Spleen (tissue), 11 donors: ENCODE data around the gene SLC30A10. TPM values are rescaled to one million over a fixed set of nuclear protein-coding genes. Genes with fewer than 3 reads are reported as not detected.
"Not testable (repeated sequence)": the region's sequence is repeated elsewhere in the genome, so short reads cannot be mapped to it uniquely, and the experiment has no call there.

Experiments used
- DNase-seq: peaks from one replicate; pipeline ENCODE4 v3.0.0-alpha.2; 2020
- H3K27ac ChIP-seq, 8 donors: fragments of 200-600 bp; sonication (generic) in 7 of 8; 1 replicate in 4 of 8; 2 replicates in 4 of 8; pipeline versions ENCODE4 v1.5.0 to v1.8.0; 2016 to 2021; ENCODE audit warnings: inconsistent platforms in 4 of 8, mild to moderate bottlenecking in 4 of 8, moderate library complexity in 1 of 8
- H3K27me3 ChIP-seq, 7 donors: fragments of 200-600 bp; sonication (generic) in 6 of 7; replicated peaks in 1 of 7; 1 replicate in 4 of 7; 2 replicates in 3 of 7; pipeline versions ENCODE4 v1.5.0 to v1.8.0; 2016 to 2021; ENCODE audit warnings: inconsistent platforms in 3 of 7, mild to moderate bottlenecking in 1 of 7
- H3K36me3 ChIP-seq, 6 donors: fragments of 200-600 bp; sonication (generic) in 5 of 6; 1 replicate in 4 of 6; 2 replicates in 2 of 6; pipeline versions ENCODE4 v1.5.0 to v1.8.0; 2016 to 2021; ENCODE audit warnings: inconsistent platforms in 2 of 6
- H3K4me1 ChIP-seq, 6 donors: fragments of 200-600 bp; sonication (generic) in 5 of 6; 1 replicate in 3 of 6; 2 replicates in 3 of 6; pipeline versions ENCODE4 v1.5.0 to v1.8.0; 2016 to 2021; ENCODE audit warnings: inconsistent platforms in 3 of 6
- H3K4me3 ChIP-seq, 8 donors: fragments of 200-600 bp; sonication (generic) in 7 of 8; 1 replicate in 4 of 8; 2 replicates in 4 of 8; pipeline versions ENCODE4 v1.5.0 to v1.8.0; 2016 to 2021; ENCODE audit warnings: inconsistent platforms in 4 of 8, mild to moderate bottlenecking in 4 of 8, moderate library complexity in 2 of 8
- H3K9me3 ChIP-seq, 8 donors: fragments of 200-600 bp; sonication (generic) in 7 of 8; 1 replicate in 4 of 8; 2 replicates in 4 of 8; pipeline versions ENCODE4 v1.5.0 to v1.8.0; 2016 to 2021; ENCODE audit warnings: inconsistent platforms in 4 of 8
- CTCF ChIP-seq, 11 experiments: fragments of 200-600 bp in 7 of 11; fragments of 450-650 bp in 4 of 11; sonication (generic) in 4 of 11; IDR thresholded peaks in 8 of 11; conservative IDR thresholded peaks in 3 of 11; 1 replicate in 7 of 11; 2 replicates in 4 of 11; pipeline versions ENCODE4 v1.4.0 to v1.8.0; 2016 to 2021; ENCODE audit warnings: antibody characterized with exemption in 11 of 11, inconsistent platforms in 4 of 11, mild to moderate bottlenecking in 1 of 11
- POLR2A ChIP-seq, 3 donors: fragments of 450-650 bp; IDR thresholded peaks; one replicate each; pipeline ENCODE4 v1.5.1; 2017; ENCODE audit warnings: antibody characterized with exemption in 3 of 3, mild to moderate bottlenecking in 1 of 3
- POLR2AphosphoS5 ChIP-seq, 3 donors: sonication (generic); formaldehyde crosslinking; IDR thresholded peaks; one replicate each; pipeline ENCODE4 v1.5.1; 2017; ENCODE audit warnings: antibody characterized with exemption in 3 of 3
- WGBS, 5 donors: extraction: QIAGEN DNeasy Blood & Tissue Kit in 3 of 5; methylation state at CpG; one replicate each; pipeline versions ENCODE4 v1.1.5 to v1.1.7; 2013 to 2018; 5-methylcytosine and 5-hydroxymethylcytosine counted together
- intact Hi-C: fragments of 100-400 bp; cut with DNase I; formaldehyde crosslinking; loops from one replicate; pipeline ENCODE4 v1.15.0; 2023; ENCODE audit warnings: low total_unique reads
- polyA plus RNA-seq, 3 donors: library from polyadenylated mRNA; stranded (reverse); fragments of 200-250 nt; gene quantifications; one replicate each; pipeline ENCODE4 v1.2.1, GENCODE V29; 2013
- small RNA-seq, 4 donors: library from RNA; depleted of rRNA; stranded (forward); fragments of <200 nt; gene quantifications; one replicate each; pipeline ENCODE3, GENCODE V24; 2016
- total RNA-seq, 7 donors: library from RNA; depleted of rRNA in 3 of 7; stranded (reverse); fragments of >200 nt in 3 of 7; fragmentation: NEBNext Ultra II Directional in 4 of 7; extraction: Animal tissue kit (Norgen Biotek cat#: 25700) in 4 of 7; gene quantifications; one replicate each; pipeline versions ENCODE4 v1.1.0 to v1.2.1, GENCODE V29; 2016 to 2021
- donor health status: healthy with polysubstance abuse.
- donor health status: DM: no; HTN: no; CAD: no; lungs with moderate emphysema.
- donor health status: DM: no; HTN: no; CAD: no.
- donor health status: Bipolar disorder and iron deficiency.
- donor health status: healthy.
- donor health status: DM: no; HTN: no; CAD: no.
- donor health status: DM: yes; HTN: yes; CAD: no.

SLC30A10 gene
- total and polyA plus RNA-seq, 10 donors: 0.03 TPM; not detected in 9

- WGBS, 5 donors: 52 to 72% (median 57%) methylated on average over 3 of the region's 3 CpGs
- intact Hi-C loops: no loop called here
- Histone ChIP-seq H3K4me1 (no peaks in the 10 kb centered on the region), H3K4me3 (no peak overlapping the region), H3K27ac (no peak overlapping the region), H3K27me3 (peaks cover 0 to 17% (median 0%) of the 10 kb centered on the region in 7 donors), H3K36me3 (no peaks in the 10 kb centered on the region), H3K9me3 (peaks cover 0 to 4% (median 0%) of the 10 kb centered on the region in 8 donors)
- no peak for DNase-seq
- no peak for TF ChIP-seq POLR2AphosphoS5 (IDR thresholded peaks at IDR 0.05)
- TF ChIP-seq CTCF (IDR thresholded peaks at IDR 0.05 in 8 of 11, conservative IDR thresholded peaks at IDR 0.05 in 3 of 11): no peak
- no peak for TF ChIP-seq POLR2A (IDR thresholded peaks at IDR 0.05)
Observed at GRCh38 chr1:219871427-219872057, 56.8 kb downstream of the SLC30A10 start.

GRCh38 chr1:219868615-219869014 lies 59.7 kb downstream of the SLC30A10 start:
- H3K36me3 ChIP-seq, intact Hi-C loops, H3K4me3 ChIP-seq, H3K27me3 ChIP-seq, H3K27ac ChIP-seq, H3K4me1 ChIP-seq, H3K9me3 ChIP-seq, DNase-seq: not testable (repeated sequence)
- 73 to 100% (median 88%) methylated on average over 1 to 3 of the region's 3 CpGs for WGBS, 5 donors

Small RNAs within 50 kb of the gene (small RNA-seq; reads per million reads assigned to genes)
- gene RF00012: 0 reads per million in 4 donors

Other genes with a start within 250 kb of the SLC30A10 start
- 10 to 100 TPM; 50.8 to 72.2 (median 59.6) TPM for gene EPRS1, start 117.9 kb upstream of the SLC30A10 start, total RNA-seq
- 10 to 100 TPM; 34.6 to 42.8 (median 36.9) TPM for gene EPRS1, start 117.9 kb upstream of the SLC30A10 start, polyA plus RNA-seq
- 10 to 100 TPM; 15.9 to 25.8 (median 19.9) TPM for gene BPNT1, start 161.2 kb upstream of the SLC30A10 start, total RNA-seq
- gene BPNT1, start 161.2 kb upstream of the SLC30A10 start, polyA plus RNA-seq: 10 to 100 TPM; 15.3 to 25.5 (median 16.3) TPM
- 10 to 100 TPM; 38.7 to 52.8 (median 41.6) TPM for gene IARS2, start 165.6 kb upstream of the SLC30A10 start, total RNA-seq
- 10 to 100 TPM; 16.0 to 25.2 (median 20.1) TPM for gene IARS2, start 165.6 kb upstream of the SLC30A10 start, polyA plus RNA-seq